ENCODE measurements around the gene INO80B. TPM values are rescaled to one million over a fixed set of nuclear protein-coding genes. Genes with fewer than 3 reads are reported as not detected.

Gene INO80B
- total and polyA plus RNA-seq, 9 of the 15 experiments (the other 6 are each of a cell fraction or from before 2014, with no cell fraction given): 0.41 to 22.6 (median 9.0) TPM

DNA sequence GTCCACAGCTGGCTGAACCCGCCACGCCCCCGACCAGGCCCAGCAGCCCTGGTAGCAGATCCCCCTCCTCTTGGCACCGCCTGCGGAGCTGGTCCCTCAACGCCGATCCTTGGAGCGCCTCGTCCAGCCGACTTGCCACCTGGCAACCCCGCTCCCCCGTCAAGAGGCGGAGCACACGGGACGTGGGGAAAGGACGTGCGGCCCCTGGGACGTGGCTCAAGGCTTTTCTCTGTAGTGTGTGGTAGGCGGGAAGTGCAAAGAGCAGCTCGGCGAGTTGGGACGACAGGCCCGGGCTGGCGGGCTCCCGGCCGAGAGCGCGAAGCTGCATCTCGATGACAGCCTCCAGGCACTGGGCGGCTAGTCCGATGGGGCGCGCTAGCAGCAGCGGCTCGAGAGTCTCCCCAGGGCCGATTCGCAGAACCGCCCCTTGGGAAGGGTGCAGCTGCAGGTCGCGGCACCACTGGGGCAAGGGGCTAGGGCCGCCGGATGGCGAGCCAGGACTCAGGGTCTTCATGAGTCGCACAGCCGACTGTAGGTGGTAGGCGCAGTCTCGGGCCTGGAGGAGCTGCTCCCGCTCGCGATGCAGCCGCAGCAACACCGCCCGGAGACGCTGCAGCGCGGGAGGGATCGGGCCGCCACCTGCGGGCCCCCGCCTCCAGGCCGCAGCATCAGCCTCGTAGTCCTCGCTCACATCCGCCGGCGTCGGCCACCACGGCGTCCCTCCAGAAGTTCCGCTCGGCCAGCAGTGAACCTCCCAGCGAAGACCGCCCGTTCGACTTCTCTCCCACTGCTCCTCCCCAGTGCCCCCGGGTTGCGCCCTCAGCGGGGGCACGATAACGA, 27.3 kb downstream of the INO80B start (continued):
- TF ChIP-seq TBP (optimal IDR thresholded peaks at IDR 0.05; ENCODE audit: low read depth, low read length) (no peak), MXI1 (IDR thresholded peaks at IDR 0.05; ENCODE audit: low read depth, low read length) (no peak), L3MBTL2 (IDR thresholded peaks at IDR 0.05) (no peak; the same call in 1 of the 2 replicates), ZFX (CRISPR knock-in tag; IDR thresholded peaks at IDR 0.05) (peak; percentile 90), POLR2B (IDR thresholded peaks at IDR 0.05; ENCODE audit: low read depth, partially characterized antibody) (no peak), SMAD4 (CRISPR knock-in tag; conservative IDR thresholded peaks at IDR 0.05) (0 out of 2 replicates have a peak, but pooled peaks have one; percentile 13), ZNF717 (CRISPR knock-in tag; IDR thresholded peaks at IDR 0.05) (no peak), ETS2 (tag; IDR thresholded peaks at IDR 0.05; ENCODE audit: borderline replicate concordance, poor library complexity, severe bottlenecking) (no peak), SRSF3 (IDR thresholded peaks at IDR 0.05; ENCODE audit: insufficient read depth, low read length) (no peak), POLR2H (tag; IDR thresholded peaks at IDR 0.05; ENCODE audit: low read depth) (no peak)
- TF ChIP-seq, protein P1, sequence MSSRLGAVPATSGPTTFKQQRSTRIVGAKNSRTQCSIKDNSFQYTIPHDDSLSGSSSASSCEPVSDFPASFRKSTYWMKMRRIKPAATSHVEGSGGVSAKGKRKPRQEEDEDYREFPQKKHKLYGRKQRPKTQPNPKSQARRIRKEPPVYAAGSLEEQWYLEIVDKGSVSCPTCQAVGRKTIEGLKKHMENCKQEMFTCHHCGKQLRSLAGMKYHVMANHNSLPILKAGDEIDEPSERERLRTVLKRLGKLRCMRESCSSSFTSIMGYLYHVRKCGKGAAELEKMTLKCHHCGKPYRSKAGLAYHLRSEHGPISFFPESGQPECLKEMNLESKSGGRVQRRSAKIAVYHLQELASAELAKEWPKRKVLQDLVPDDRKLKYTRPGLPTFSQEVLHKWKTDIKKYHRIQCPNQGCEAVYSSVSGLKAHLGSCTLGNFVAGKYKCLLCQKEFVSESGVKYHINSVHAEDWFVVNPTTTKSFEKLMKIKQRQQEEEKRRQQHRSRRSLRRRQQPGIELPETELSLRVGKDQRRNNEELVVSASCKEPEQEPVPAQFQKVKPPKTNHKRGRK (tag; IDR thresholded peaks at IDR 0.05): no peak
- TF ChIP-seq, protein P2, sequence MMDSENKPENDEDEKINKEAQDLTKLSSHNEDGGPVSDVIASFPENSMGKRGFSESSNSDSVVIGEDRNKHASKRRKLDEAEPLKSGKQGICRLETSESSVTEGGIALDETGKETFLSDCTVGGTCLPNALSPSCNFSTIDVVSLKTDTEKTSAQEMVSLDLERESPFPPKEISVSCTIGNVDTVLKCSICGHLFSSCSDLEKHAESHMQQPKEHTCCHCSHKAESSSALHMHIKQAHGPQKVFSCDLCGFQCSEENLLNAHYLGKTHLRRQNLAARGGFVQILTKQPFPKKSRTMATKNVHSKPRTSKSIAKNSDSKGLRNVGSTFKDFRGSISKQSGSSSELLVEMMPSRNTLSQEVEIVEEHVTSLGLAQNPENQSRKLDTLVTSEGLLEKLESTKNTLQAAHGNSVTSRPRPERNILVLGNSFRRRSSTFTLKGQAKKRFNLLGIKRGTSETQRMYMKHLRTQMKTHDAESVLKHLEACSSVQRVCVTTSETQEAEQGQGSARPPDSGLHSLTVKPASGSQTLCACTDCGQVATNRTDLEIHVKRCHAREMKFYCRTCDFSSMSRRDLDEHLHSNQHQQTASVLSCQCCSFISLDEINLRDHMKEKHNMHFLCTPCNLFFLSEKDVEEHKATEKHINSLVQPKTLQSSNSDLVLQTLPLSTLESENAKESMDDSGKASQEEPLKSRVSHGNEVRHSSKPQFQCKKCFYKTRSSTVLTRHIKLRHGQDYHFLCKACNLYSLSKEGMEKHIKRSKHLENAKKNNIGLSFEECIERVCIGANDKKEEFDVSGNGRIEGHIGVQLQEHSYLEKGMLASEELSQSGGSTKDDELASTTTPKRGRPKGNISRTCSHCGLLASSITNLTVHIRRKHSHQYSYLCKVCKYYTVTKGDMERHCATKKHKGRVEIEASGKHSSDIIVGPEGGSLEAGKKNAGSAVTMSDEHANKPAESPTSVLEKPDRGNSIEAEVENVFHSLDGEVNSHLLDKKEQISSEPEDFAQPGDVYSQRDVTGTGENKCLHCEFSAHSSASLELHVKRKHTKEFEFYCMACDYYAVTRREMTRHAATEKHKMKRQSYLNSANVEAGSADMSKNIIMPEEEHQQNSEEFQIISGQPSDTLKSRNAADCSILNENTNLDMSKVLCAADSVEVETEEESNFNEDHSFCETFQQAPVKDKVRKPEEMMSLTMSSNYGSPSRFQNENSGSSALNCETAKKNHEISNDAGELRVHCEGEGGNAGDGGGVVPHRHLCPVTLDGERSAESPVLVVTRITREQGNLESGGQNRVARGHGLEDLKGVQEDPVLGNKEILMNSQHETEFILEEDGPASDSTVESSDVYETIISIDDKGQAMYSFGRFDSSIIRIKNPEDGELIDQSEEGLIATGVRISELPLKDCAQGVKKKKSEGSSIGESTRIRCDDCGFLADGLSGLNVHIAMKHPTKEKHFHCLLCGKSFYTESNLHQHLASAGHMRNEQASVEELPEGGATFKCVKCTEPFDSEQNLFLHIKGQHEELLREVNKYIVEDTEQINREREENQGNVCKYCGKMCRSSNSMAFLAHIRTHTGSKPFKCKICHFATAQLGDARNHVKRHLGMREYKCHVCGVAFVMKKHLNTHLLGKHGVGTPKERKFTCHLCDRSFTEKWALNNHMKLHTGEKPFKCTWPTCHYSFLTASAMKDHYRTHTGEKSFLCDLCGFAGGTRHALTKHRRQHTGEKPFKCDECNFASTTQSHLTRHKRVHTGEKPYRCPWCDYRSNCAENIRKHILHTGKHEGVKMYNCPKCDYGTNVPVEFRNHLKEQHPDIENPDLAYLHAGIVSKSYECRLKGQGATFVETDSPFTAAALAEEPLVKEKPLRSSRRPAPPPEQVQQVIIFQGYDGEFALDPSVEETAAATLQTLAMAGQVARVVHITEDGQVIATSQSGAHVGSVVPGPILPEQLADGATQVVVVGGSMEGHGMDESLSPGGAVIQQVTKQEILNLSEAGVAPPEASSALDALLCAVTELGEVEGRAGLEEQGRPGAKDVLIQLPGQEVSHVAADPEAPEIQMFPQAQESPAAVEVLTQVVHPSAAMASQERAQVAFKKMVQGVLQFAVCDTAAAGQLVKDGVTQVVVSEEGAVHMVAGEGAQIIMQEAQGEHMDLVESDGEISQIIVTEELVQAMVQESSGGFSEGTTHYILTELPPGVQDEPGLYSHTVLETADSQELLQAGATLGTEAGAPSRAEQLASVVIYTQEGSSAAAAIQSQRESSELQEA (IDR thresholded peaks at IDR 0.05; ENCODE audit: low read depth): no peak
- TF ChIP-seq, protein P3, sequence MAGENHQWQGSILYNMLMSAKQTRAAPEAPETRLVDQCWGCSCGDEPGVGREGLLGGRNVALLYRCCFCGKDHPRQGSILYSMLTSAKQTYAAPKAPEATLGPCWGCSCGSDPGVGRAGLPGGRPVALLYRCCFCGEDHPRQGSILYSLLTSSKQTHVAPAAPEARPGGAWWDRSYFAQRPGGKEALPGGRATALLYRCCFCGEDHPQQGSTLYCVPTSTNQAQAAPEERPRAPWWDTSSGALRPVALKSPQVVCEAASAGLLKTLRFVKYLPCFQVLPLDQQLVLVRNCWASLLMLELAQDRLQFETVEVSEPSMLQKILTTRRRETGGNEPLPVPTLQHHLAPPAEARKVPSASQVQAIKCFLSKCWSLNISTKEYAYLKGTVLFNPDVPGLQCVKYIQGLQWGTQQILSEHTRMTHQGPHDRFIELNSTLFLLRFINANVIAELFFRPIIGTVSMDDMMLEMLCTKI (IDR thresholded peaks at IDR 0.05; ENCODE audit: partially characterized antibody): no peak
- TF ChIP-seq, protein P4, sequence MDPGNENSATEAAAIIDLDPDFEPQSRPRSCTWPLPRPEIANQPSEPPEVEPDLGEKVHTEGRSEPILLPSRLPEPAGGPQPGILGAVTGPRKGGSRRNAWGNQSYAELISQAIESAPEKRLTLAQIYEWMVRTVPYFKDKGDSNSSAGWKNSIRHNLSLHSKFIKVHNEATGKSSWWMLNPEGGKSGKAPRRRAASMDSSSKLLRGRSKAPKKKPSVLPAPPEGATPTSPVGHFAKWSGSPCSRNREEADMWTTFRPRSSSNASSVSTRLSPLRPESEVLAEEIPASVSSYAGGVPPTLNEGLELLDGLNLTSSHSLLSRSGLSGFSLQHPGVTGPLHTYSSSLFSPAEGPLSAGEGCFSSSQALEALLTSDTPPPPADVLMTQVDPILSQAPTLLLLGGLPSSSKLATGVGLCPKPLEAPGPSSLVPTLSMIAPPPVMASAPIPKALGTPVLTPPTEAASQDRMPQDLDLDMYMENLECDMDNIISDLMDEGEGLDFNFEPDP (CRISPR knock-in tag; IDR thresholded peaks at IDR 0.05): no peak

All from K562 (cell line).